Activated gamma-delta T cell treated with Interleukin-2 at 50 U/mL for 16 hours (primary cell): ENCODE measurements around the gene CDH8.
"Not testable (repeated sequence)": the region's sequence is repeated elsewhere in the genome, so short reads cannot be mapped to it uniquely, and the experiment has no call there.

Experiments
- DNase-seq: peaks from one replicate; pipeline ENCODE4 v3.0.0-alpha.2; 2020

CDH8 gene

DNA sequence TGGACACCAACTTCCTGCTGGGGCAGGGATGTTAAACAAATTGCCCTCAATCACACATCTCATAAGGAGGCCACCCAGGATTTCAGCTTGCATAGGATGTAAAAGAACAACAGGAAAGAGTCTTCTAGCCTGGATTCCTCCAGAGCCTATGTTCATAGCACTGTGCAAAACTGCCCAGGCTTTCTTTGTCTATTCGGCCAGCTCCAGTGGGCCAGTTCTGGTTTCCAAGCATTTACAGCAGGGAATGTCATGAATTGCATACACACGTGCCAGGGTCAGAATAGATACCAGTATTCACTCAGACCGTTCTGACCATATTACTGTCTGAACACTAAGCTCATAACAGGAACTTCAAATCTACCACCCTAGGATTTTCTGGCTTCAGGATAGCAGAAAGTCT is 273.2 kb downstream of the CDH8 start:
- DNase-seq: no peak

DNA sequence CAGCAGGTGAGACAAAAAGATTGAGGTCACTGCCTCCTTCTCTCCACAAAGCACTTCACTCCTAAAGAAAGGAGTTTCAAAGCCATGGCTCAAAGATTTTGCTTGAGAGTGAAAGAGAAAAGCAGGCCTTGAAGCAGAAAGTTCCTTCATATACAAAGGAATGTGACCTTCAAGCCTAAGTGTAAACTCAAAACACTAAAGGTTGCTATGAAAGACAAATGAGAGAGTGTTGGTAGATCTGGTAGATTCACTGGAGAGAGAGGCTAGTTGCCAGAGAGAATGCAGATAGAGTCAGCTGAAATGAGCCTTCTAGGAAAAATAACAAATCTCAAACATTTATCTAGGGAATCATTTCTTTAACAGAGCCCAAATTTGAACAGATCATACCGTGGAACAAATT is 305.2 kb downstream of the CDH8 start:
- no peak for DNase-seq

DNA sequence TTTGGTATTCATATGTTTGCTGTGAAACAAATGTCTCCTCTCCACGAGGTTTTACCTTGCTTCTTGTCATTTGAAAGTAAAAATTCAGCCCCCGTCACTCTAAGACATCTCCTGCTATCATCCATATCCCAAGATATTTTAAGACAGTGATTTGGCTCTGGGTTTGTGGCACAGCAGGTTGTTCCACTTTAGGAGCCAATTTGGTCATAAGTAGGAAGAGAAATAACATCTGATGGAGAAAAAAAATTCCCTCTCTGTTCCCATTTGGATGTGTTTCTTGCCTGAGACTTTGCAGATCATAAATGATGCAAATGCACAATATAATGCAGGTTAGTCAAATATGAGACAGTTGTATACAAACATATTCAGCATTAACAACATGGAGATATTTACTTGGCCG is 309.5 kb downstream of the CDH8 start:
- DNase-seq: no peak

DNA sequence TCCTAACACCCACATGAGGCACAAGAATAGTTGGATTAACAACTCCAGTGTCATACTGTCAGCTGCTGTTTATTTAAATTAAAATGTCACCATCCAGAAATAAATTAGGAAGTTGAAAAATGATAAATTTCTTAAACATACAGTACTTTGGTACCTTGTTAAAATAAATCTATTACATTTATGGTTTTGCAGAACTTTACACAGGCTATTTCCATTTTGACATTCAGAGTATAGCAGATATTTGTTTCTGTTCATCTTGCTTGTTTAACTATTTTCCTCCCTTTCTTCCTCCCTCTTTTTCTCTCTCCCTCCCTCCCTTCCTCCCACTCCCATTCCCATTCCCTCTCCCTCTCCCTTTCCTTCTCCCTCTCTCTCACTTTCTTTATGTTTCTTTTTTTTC is 310.1 kb downstream of the CDH8 start:
- DNase-seq: no peak

DNA sequence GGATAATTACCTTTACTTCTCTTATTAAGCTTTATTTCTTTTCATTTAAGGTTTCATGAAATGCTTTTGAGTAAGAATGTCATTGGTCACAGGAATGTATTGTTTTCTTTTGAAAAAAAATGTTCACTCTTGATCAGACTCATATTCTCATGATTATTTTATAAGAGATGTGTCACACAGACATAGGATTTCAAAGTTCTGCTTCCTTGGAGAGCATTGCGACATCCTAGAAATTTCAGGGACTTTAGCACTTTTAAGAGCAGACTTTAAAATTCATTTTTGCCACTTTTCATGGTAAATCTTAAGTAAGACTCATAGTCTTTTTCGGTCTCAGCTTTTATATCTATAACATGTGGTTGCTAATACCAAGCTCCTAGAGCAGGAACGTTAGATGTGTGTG is 314.7 kb downstream of the CDH8 start:
- no peak for DNase-seq

DNA sequence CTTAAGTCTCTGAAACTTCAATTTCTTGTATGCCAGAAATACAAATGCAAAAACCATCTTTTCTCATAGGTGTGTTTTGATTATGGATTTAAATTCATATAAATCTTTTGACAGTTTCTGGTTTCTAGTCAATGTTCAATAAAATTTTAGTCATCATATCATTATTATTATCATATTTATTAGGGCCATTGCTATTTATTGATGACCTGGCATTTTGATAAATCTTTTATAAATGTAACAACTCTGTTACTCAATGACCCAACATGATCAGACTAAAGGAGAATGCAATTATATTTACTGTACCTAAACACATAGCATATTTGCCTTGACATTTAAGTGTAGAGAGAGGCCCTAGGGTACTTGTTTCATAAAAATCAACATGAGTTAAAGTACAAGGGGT is 320.8 kb downstream of the CDH8 start:
- no peak for DNase-seq

DNA sequence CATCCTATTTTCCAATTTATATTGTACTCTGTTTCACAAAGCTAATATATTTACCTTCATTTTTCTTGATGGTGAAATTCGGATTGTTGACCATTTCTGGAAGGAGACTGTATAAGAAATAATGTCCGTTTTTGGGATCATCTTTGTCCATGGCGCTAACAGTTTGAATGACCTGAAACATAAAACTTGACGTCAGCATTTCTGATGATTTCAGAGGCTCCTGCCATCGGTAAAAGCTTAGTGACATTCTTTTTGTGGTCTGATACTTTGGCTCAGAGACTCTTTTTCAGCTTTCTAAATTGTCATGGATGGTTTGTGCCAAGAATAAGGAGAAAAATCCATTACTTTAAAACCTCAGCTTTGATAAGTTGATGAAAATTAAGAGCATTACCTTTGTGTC is 322.5 kb downstream of the CDH8 start:
- no peak for DNase-seq

DNA sequence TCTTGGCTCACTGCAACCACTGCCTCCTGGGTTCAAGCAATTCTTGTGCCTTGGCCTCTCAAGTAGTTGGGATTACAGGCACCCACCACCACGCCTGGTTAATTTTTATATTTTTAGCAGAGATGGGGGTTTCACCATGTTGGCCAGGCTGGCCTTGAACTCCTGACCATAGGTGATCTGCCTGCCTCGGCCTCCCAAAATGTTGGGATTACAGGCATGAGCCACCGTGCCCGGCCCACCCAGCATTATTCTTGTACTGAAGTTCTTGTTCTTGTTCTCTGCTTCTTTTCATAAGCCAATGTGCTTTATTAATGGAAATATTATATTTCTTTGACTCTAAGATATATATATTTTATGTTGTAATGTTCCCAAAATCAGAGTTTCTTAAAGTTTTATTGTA is 336.6 kb downstream of the CDH8 start:
- not testable (repeated sequence) for DNase-seq

DNA sequence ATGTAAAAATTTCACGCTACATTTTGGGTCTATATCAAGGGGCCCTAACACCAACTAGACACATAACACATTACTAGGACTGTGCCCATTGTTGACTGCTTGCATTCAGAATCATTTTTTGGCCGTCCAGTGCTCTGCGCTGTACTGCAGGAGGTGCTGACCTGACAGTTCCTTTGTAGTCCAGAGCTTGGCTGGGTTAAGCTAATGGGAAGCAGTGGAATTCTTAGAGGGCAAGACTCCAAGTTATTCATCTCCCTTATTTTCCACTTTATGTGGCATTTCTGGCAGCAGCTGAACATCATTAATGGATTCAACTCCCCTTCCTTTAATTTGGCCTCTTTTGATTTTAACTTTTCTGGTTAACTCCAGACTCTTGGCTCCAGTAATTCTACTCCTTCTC is 351.7 kb downstream of the CDH8 start:
- no peak for DNase-seq

DNA sequence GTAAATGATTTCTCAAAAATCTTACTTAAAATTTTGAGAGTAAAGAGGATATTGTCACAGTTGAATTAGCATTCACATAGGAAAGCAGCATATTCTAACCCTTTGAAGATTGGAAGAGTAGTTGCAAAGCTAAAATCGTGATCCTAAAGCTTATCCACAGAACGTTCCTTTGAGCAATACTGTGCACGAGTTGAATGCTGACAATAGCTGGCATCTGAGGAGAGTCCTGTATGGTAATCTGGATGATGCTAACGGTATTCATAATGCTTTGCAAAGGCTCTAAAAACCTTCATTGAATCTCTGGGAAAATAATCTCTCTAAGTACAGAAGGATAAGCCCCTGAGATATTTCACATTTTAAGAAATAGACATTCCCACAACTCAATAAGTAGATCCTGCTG is 354.6 kb downstream of the CDH8 start:
- DNase-seq: no peak

DNA sequence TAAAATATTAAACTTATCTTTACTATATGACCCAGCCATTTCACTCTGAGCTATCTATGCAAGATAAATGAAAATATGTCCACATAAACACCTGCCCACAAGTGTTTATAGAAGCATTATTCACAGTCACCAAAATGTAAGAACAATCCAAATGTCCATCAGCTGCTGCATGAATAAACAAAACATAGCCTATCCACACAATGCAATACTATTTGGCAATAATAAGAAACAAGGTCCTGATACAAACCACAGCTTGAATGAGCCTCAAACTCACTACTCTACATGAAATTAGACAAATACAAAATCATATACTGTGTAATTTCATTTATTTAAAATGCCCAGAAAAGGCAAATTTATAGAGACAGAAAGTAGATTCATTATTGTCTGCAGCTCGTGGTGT is 355.1 kb downstream of the CDH8 start:
- DNase-seq: no peak

DNA sequence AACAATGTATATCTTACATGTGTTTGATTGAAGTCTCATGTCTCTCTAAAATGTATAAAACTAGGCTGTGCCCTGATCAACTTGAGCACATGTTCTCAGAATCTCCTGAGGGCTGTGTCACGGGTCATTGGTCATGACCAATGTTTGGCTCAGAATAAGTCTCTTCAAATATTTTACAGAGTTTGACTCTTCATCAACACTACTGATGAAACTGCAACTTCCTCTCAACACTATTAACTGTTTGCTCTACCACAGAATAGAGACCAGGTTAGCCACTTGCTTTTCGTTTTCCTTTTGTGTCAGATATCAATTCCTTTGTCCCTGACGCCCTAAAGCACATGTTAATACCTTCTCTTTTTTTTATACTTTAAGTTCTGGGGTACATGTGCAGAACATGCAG is 358.1 kb downstream of the CDH8 start:
- no peak for DNase-seq

DNA sequence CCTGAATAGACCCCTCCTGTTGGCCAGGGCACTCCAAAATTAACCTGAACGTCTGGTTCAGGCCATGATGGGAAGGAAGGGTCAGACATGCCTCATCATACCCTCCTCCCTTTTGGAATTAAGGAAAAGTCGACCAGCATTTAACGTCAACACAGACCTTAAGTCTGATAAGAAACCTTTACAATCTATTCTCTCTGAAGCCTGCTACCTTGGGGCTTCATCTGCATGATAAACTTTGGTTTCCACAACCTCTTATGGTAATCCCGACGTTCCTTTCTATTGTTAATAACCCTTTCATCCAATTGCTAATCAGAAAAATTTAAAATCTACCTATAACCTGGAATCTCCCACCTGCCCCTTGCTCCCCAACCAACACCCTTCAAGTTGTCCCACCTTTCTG is 358.5 kb downstream of the CDH8 start:
- DNase-seq: no peak

DNA sequence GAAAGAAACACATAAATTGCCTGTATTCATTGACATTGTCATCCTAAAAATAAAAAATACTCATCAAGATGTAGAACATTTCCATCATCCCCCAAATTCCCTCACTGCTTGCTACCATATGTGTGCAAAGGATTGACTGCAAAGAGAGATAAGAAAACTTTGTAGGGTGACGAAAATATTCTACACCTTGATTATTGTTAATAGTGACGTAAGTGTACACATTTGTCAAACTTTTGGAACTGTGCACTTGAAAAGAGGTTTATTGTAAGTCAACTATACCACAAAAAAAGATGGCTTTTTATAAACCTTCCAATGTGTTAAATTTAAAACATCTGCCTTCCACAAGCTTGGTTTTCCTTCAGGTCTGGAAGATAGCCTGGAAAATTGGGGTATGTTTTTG is 359.5 kb downstream of the CDH8 start:
- no peak for DNase-seq

DNA sequence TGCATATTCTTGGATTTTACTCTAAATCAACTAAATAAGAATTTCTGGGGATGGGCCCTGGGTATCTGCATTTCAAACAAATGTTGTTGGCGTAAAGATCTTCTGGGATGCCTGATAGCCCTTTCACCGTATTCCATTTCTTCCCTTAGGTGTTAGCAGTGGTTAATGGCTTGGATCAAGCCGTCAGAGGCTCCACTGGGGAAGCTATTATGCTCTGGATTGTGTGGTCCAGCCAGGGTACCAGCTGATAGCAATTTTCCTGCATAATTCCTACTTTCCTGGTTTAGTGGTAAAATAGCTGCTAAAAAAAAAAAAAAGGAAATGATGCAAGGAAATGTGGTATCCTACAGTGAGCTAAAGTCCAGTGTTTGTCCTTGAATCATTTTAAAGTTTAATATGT is 365.1 kb downstream of the CDH8 start:
- DNase-seq: no peak

DNA sequence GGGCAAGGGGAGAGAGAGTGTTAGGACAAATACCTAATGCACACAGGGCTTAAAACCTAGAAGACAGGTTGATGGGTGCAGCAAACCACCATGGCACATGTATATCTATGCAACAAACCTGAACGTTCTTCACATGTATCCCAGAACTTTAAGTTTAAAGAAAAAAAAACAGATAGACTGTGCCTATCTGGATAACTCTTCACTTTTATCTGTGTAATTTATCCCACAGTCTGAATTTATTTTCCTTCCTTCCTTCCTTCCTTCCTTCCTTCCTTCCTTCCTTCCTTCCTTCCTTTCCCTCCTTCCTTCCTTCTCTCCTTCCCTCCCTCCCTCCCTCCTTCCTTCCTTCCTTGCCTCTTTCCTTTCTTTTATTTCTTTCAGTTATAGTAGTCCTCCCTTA is 370.7 kb downstream of the CDH8 start:
- no peak for DNase-seq

DNA sequence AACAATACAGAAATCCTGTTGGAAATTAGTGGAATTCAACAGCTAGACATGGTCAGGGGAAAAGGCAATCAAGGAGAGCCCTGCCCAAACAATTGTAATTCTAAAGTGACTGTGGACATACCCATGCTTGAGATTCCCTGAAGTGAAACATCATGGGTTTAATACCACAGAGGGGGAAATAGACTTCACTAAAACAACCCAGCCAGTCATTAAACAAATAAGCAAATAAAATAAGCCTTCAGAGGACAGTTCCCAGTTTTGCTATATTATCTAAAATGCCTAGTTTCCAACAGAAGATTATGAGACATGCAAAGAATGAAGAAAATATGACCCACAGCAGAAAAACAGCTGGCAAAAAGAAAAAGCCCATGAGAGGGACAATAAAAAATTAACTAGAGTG is 376.3 kb downstream of the CDH8 start:
- DNase-seq: no peak

DNA sequence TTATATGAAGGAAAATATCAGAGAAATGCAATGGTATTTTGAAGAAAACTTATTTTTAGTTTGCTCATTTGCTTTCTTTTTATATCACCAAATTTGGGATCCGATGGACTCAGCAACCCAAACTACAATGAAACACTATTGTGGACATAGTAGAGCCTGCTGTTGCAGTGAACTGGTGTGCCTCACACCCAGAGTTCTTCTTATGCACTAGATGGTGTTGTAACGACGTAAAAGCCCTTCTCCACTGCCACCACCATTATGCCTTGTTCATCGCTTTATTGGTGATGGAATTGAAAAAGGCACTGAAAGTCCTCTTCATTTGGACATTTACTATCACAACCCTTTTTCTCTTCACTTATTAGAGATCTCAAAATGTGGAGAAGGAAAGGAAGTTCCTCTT is 381.3 kb downstream of the CDH8 start:
- no peak for DNase-seq

DNA sequence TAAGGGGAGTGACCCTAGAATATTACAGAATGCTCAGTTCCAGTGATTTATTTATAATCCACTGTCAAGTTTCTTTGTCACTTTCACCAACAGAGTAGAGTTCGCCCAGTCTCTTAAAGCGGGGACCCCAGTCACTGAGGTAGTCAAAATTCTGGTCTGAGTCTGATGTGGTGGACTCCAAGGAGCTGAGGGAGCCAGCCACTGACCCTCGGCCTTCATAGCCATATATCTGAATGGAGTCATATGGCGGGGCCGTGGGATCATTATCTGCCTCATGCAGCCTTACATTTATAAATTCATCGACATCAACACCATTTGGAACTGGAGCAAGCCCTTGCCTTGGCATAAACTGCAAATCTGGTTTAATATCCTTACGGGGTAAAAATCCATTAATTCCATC is 382.7 kb downstream of the CDH8 start:
- no peak for DNase-seq

DNA sequence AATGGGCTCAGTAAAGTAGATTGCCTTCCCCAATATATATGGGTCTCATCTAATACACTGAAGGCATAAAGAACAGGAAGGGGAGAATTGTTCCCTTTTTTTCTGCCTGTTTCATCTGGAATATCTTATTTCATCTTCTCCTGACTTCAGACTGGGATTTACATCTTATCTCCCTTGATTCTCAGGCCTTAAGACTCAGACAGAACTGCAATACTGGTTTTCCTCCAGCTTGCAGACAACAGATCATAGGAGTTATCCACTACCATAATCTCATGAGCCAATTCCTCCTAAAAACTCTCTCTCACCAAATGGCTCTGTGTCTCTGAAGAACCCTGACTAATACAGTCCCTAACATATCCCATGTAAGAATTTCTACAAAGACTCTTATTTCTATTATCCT is 390.7 kb downstream of the CDH8 start:
- no peak for DNase-seq

DNA sequence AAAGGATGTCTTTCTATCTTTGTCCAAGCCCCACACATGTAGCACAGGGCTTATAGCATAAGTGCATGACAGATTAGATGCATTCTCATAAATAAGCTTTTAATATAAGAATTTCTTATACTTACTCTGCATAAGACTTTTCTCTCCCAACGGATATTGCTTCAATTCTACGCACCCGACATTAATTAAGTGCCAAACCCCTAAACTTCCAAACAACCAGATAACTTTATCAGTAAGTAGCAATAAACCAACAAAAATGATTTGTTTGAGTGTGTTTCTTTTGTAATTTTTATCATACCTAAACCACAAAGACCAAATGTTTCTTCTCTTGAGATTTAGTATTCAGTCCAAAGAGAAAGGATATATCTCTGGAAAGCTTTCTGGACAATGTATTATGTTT is 391.5 kb downstream of the CDH8 start:
- DNase-seq: no peak

DNA sequence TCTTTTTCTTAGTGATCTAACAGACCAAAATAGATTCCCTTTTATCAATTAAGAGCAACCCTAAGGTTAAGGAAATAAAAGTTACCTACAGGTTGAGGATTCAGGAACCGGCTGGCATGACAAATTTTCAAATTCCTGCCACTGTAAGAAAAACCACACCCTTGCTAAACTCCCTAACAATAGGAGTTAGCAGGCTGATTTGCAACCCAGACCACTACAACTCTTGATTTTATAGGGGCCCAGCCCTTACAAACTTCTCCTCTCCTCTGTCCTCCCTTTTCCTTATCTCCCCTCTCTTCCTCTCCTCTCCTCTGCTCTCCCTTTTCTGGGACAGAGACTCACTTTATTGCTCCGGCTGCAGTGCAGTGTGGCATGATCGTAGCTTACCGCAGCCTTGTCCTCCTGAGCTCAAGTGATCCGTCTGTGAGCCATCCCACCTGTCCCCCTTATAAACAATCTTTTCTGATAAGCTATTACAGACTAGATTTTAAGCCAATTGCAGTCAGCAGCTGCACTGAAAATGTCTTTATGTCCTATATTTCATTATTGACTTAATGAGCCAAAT is 418.9 kb downstream of the CDH8 start:
- DNase-seq: no peak

DNA sequence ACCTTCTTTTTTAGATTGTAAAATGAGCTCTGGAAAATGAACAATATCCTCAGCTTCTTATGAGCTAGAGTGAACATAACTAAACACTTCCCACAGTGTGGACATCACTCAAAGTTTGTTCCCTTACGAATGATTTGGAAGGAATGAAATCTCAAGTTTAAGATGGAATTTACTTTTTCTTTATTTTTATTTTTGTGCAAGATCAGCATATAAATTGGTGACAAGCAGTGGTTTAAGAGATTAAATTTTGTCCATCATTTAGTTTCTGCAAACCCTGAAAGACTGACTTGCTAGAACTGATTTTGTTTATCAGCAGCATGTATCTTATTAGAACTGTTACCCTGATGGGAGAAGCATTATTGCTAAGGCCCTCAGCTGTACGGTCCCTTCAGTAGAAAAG is 420.1 kb downstream of the CDH8 start:
- no peak for DNase-seq

DNA sequence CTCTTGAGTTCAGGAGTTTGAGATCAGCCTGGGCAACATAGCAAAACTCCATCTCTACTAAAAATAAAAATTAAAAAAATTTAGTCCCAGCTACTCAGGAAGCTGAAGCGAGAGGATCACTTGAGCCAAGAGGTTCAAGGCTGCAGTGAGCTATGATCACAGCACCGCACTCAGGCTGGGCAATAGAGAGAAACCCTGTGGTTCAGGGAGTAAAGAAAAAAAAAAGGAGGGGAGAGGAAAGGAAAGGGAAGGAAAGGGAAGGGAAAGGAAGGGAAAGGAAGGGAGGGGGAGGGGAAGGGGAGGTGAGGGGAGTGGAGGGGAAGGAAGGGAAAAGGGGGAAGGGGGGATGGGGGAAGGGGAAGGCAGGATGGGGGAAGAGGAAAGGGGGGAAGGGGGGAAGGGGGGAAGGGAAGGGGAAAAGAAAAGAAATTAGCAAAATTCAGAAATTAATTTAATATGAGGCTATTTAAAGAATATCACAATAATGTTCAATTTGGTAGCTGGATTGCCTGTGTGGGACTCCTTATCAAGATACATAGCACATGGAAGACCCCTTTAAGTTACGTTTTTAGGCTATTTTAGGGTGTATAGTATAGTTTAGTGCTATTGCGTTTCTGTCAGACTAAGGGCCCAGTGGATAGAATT is 424.3 kb downstream of the CDH8 start:
- DNase-seq: no peak

DNA sequence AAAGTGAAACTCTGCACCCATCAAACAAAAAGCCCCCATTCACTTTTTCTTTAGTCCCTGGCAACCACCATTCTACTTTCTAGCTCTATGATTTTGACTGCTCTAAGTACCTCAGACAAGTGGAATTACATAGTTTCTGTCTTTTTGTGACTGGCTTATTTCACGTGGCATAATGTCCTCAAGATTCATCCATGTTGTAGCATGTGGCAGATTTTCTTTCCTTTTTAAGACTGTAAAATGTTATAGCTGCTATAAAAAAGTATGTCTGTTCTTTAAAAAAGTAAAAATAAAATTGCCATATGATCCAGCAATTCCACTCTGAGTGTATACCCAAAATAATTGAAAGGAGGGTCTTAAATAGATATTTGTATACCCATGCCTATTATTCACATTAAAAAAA is 429.7 kb downstream of the CDH8 start:
- DNase-seq: no peak
